22Rv1 (cell line): ENCODE results near the gene RPL10A.

Experiments
- H3K27ac ChIP-seq: fragments of 450-650 bp; 2 replicates; pipeline ENCODE4 v1.5.1; 2017
- ZFX ChIP-seq: fragments of 450-650 bp; IDR thresholded peaks from 2 replicates; pipeline ENCODE4 v1.6.1; 2017; ENCODE audit warnings: antibody characterized with exemption, borderline replicate concordance
- TF ChIP-seq, protein P1 (sequence below): fragments of 450-650 bp; IDR thresholded peaks from 2 replicates; pipeline ENCODE4 v1.5.1; 2017; ENCODE audit warnings: mild to moderate bottlenecking

The RPL10A gene

DNA sequence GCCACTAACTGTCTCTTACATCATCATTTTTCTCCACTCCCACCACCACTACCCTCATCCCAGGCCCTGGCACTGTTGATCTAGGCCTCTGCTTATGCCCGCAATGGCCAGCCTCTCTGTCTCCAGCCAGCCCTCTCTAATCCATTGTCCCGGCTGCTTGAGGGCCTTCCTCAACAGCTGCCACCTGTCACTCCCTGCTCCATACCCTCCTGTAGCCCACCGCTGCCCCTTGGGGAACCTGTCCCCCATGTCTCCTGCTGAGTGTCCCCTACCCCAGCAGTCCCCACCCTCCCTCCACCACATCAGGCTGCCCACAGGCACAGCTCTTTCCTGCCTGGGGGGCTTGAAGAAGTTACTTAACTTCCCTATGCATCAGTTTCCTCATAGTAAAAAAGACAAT is 15.3 kb downstream of the RPL10A start:
- TF ChIP-seq, protein P1, sequence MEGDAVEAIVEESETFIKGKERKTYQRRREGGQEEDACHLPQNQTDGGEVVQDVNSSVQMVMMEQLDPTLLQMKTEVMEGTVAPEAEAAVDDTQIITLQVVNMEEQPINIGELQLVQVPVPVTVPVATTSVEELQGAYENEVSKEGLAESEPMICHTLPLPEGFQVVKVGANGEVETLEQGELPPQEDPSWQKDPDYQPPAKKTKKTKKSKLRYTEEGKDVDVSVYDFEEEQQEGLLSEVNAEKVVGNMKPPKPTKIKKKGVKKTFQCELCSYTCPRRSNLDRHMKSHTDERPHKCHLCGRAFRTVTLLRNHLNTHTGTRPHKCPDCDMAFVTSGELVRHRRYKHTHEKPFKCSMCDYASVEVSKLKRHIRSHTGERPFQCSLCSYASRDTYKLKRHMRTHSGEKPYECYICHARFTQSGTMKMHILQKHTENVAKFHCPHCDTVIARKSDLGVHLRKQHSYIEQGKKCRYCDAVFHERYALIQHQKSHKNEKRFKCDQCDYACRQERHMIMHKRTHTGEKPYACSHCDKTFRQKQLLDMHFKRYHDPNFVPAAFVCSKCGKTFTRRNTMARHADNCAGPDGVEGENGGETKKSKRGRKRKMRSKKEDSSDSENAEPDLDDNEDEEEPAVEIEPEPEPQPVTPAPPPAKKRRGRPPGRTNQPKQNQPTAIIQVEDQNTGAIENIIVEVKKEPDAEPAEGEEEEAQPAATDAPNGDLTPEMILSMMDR, result no peak
- no peak overlapping the region for H3K27ac ChIP-seq

DNA sequence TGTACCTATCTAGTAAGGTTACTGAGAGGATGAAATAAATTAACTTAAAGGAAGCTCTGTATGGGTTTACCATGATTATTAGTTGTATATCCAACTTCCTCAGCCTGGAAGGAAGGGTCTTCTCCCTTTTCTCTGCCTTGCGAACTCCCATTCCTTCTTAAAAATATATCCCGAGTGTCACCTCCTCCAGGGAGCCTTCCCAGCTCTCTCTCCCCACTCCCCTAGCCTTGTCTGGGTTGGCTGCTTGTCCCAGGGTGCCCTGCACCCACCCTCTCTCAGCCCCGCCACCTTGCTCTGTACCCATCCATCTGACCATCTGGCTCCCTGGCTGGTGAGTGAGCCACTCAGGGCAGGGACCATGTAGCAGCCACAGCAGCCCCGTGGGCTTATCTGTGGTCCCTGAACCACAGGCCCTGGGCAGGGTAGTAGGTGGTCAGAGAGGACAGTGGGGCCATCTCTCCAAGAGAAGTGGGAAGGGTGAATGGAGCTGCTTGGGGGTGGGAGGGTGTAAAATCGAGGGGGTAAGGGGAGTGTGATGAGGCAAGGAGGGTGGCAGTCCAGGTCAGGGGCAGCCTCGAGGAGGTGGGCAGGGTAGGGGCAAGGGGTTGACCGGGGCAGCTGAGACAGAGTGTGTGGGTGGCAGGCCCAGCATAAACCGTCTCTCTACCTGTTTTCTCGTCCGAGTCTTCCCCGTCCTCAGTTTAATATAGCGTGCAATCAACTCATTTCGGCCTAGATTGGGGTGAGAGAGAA is 15.9 kb downstream of the RPL10A start:
- no peak overlapping the region for H3K27ac ChIP-seq
- TF ChIP-seq, protein P1, result no peak
- no peak for TF ChIP-seq ZFX

DNA sequence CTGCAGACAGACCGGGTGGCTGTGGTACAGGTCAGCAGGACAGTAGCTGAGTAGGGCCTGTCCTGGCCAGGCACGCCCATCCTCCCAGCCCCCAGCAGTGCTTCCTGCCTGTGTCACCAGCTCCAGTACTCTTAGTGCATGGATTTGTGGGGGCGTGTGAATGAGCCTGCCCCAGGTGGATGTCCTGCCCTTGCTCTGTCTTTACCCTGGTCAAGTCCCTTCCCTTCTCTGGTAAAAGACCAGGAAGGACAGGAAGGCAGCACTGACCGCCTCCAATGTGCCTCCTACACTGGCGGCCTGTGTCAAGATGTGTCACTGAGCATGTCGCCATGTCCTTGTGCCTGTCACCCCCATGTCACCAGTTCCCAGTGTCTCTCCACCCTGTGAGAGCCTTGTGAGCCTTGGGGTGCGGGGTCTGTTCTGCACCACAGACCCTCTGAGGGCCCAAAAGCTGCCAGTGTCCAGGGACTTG is 16.8 kb downstream of the RPL10A start:
- H3K27ac ChIP-seq, result no peak overlapping the region
- no peak for TF ChIP-seq ZFX
- TF ChIP-seq, protein P1, result no peak

DNA sequence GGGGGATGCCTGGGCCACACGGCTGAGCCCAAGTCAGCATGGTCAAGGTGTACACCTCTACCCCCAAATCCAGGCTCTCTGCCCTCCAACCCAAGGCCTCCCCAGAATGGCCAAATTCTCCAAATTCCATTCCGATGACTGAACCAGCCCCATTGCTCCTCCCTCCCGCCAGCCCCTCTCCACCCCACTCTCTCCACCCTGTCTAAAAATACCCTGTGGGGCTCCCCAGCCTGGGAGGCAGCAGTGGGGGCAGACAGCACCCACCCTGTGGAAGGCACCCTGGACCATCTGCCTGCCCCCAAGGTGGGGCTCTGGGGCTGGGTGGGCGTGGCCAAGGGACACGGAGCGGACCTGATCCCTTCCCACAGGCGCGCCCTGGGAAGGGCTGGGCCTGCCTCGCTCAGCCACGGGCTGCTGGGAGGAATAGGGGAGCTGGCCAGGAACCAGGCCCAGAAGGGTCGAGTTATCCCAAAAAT is 17.2 kb downstream of the RPL10A start:
- no peak overlapping the region for H3K27ac ChIP-seq
- TF ChIP-seq, protein P1, result no peak
- TF ChIP-seq ZFX, result no peak

DNA sequence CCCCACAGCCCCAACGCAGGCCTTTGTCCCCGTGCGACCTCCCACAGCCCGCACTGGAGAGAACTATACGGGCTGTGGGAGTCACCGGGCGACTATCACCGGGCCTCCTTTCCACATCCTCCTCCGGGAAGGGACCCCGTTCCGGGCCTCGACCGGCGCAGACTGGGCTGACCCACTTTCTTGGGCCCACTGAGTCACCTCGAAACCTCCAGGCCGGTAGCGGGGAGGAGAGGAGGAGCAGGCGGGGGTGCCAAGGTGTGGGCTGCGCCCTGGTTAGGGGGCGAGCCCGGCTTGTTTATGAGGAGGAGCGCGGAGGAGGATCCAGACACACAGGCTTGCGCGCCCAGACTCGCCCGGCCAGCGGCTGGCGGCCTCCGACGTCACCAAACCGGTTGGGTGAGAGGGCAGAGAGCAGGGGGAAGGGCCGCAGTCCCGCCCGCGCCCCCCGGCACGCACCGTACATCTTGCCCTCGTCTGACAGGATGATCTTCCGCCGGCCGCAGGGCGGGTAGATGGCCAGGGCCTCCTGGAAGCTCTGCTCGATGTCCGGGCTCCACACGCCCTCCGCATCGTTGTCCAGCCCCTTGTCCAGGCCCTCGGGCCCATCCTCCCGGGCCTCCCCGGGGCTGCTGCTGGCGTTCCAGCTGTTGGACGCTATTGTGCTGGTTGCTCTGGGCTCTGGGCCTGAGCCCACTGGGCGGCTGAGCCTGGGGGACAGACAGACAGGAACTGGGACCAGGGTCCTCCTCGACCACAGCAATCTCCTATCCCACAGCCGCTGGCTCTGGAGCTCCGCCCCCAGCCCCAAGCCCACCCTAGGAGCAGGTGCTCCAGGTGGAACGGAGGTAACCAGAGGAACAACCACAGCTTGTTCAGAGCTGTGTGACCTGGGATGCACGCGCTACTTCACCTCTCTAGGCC is 18.1 kb downstream of the RPL10A start:
- TF ChIP-seq, protein P1, result no peak
- no peak for TF ChIP-seq ZFX
- no peak overlapping the region for H3K27ac ChIP-seq

DNA sequence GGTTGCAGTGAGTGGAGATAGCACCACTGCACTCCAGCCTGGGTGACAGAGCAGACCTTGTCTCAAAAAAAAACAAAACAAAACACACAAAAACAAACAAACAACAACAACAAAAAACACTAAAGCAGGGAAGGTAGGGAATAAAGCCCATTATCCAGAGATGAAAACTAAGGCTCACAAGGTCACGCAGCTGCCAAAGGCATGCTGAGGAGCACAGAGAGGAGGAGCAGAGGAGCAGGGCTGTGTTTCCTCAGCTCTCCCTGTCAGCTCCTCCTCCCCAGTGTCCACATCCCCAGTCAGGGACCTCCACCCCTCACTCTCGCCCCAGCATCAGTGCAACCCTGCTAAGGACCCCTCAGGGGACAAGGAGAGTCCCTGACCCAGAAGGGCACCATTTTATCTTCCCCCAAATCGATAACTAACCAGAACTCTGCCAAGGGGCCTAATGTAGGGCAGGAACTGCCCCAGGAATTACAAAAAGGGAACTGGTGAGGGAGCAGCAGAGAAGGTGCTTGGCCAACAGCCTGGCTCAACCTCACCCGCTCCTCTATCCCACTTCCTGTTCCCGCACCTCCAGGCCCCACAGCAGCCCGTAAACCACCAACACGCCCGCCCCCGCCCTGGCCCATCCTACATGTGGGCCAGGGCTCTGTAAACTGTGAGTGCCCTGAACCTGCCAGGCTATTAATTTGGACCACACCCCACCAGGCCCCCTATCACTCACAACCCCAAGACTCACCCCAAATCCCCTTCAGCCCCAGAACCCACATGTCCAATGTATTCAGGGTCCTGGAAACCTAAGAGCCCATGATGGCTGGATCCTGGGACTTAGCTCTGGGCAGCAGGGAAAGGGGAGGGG is 19.7 kb downstream of the RPL10A start:
- no peak overlapping the region for H3K27ac ChIP-seq

More for the DNA sequence above, 19.7 kb downstream of the RPL10A start:
- TF ChIP-seq ZFX, result no peak
- TF ChIP-seq, protein P1, result no peak
